Cortex of kidney (tissue), 1 donor: ENCODE results near the gene ERH.
"Not testable (repeated sequence)": the region's sequence is repeated elsewhere in the genome, so short reads cannot be mapped to it uniquely, and the experiment has no call there.

ENCODE experiments used
- DNase-seq: peaks from one replicate; lab custom pipeline; 2025; lab: John Stamatoyannopoulos, UW

ERH gene

GRCh38 chr14:69398053-69398817 is at the start of gene ERH, which contains the start of gene SLC39A9:
Gene ERH (minus strand): TSS chr14:69398299. CDS start chr14:69398233, 66 bp downstream.
Gene SLC39A9 (plus strand): TSS chr14:69398692. CDS start chr14:69399370, 678 bp downstream.
- DNase-seq, result no peak

GRCh38 chr14:69443296-69443805 is 45.3 kb upstream of the ERH start:
- DNase-seq, result no peak

GRCh38 chr14:69441948-69442347 is 43.8 kb upstream of the ERH start:
- DNase-seq, result no peak

- DNase-seq, result no peak
Measured at GRCh38 chr14:69439521-69440270, 41.6 kb upstream of the ERH start.

GRCh38 chr14:69432364-69432763 is 34.3 kb upstream of the ERH start:
- no peak for DNase-seq

- DNase-seq, result no peak
Measured at GRCh38 chr14:69430306-69430939, 32.3 kb upstream of the ERH start.

GRCh38 chr14:69429643-69430042 is 31.5 kb upstream of the ERH start:
- DNase-seq, result no peak

GRCh38 chr14:69428289-69428998 is 30.3 kb upstream of the ERH start:
- DNase-seq, result no peak

- no peak for DNase-seq
Measured at GRCh38 chr14:69427596-69427995, 29.5 kb upstream of the ERH start.

GRCh38 chr14:69424149-69424923 is 26.2 kb upstream of the ERH start:
- no peak for DNase-seq

GRCh38 chr14:69423279-69423678 is 25.2 kb upstream of the ERH start:
- no peak for DNase-seq

GRCh38 chr14:69416087-69416486 is 18.0 kb upstream of the ERH start:
- DNase-seq, result not testable (repeated sequence)

GRCh38 chr14:69413483-69413882 is 15.4 kb upstream of the ERH start:
- no peak for DNase-seq

GRCh38 chr14:69408331-69408960 is 10.3 kb upstream of the ERH start:
- DNase-seq, result no peak

- no peak for DNase-seq
Measured at GRCh38 chr14:69405762-69406161, 7.7 kb upstream of the ERH start.

GRCh38 chr14:69404883-69405282 is 6.8 kb upstream of the ERH start:
- DNase-seq, result no peak

GRCh38 chr14:69404478-69404877 is 6.4 kb upstream of the ERH start:
- DNase-seq, result no peak

- DNase-seq, result no peak
Measured at GRCh38 chr14:69401841-69402240, 3.7 kb upstream of the ERH start.

GRCh38 chr14:69400154-69400553 is 2.1 kb upstream of the ERH start:
- no peak for DNase-seq

GRCh38 chr14:69399750-69400149 is 1.7 kb upstream of the ERH start:
- no peak for DNase-seq

- DNase-seq, result no peak
Measured at GRCh38 chr14:69398818-69399210, 715 bp upstream of the ERH start.
